GM19238 (cell line): Measurements from ENCODE around the gene GLB1L2.
"Not testable (repeated sequence)": the region's sequence is repeated elsewhere in the genome, so short reads cannot be mapped to it uniquely, and the experiment has no call there.

ENCODE experiments used
- DNase-seq: peaks from one replicate; pipeline ENCODE4 v3.0.0; 2011; ENCODE audit warnings: low spot score; ENCODE audit not compliant: insufficient read length

Gene GLB1L2, protein sequence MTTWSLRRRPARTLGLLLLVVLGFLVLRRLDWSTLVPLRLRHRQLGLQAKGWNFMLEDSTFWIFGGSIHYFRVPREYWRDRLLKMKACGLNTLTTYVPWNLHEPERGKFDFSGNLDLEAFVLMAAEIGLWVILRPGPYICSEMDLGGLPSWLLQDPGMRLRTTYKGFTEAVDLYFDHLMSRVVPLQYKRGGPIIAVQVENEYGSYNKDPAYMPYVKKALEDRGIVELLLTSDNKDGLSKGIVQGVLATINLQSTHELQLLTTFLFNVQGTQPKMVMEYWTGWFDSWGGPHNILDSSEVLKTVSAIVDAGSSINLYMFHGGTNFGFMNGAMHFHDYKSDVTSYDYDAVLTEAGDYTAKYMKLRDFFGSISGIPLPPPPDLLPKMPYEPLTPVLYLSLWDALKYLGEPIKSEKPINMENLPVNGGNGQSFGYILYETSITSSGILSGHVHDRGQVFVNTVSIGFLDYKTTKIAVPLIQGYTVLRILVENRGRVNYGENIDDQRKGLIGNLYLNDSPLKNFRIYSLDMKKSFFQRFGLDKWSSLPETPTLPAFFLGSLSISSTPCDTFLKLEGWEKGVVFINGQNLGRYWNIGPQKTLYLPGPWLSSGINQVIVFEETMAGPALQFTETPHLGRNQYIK

DNA sequence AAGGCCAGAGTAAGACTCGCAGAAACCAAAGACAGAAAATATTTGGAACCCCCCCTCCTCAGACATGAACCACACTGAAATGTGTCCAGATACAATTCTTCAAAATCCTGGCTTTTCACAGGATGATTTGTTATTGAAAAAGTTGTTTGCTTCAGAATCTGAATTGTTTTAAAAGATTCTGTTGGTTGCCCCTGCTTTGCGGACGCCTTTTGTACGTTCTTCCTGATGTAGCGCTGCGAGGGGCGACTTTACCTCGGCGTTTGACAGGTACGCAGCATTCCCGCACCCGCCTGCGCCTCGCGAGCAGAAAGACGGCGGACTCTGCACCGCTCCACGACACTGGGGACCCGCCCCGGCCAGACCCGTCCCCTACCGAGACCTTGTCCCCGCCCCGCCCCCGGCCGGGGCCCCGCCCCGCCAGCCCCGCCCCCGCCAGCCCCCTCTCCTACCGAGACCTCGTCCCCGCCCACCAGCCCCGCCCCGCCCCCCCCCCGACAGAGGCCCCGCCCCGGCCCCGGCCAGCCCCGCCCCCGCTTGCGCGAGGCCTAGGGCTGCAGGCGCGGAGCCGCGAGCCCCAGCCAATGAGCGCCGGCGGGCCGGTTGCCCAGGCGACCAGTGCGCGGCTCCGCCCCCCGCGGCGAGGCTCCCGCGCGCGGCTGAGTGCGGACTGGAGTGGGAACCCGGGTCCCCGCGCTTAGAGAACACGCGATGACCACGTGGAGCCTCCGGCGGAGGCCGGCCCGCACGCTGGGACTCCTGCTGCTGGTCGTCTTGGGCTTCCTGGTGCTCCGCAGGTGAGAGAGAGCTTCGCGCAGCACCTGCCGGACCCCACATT is at the start of gene GLB1L2:
Gene GLB1L2 (plus strand): TSS at position 635 of the 835 bp plus-strand sequence. CDS start 74 bp downstream, at position 709.
- peak; percentile 64 for DNase-seq

DNA sequence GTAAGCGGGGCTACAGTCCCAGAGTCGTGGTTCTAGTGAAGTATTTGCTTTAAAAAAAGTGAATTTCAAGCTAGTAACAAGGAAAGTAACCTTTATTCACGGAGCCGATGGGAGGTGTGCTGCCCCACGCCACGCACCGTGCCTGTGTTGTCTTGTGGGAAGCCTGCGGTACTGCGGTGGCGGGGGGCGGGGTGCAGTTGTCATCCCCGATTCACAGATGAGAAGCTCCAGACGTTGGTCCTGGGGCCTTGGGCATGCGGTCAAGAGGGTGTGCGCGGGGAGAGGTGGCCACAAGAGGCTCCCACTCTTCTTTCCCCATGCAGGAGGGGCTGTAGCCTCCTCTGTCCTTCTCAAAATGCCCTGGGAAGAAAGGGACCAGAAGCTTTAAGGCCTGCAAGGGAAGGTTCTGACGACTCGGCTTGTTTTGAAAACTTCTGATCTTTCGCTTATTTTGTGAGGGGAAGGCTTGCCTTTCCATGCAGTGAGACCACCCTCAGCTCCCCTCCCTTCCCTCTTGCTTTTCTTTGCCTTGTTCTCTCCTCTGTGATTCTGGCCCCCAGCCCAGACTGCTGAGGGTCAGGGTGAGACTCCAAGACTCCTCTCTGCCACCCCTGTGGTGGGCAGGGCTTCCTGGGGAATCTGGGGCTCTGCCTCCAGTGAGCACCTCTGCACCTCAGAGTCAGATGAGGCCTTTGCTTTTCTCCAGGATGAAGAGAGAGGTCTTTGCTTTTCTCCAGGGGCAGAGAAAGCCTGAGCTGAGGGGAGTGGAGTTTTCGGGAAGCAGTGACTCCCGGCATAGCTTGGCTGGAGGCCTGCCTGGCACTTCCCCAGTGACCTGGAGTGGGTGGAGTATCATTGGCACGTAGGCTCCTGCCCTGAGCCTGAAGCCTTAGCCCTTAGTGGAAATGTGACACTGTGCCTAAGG is 49.4 kb upstream of the GLB1L2 start:
- DNase-seq: no peak

DNA sequence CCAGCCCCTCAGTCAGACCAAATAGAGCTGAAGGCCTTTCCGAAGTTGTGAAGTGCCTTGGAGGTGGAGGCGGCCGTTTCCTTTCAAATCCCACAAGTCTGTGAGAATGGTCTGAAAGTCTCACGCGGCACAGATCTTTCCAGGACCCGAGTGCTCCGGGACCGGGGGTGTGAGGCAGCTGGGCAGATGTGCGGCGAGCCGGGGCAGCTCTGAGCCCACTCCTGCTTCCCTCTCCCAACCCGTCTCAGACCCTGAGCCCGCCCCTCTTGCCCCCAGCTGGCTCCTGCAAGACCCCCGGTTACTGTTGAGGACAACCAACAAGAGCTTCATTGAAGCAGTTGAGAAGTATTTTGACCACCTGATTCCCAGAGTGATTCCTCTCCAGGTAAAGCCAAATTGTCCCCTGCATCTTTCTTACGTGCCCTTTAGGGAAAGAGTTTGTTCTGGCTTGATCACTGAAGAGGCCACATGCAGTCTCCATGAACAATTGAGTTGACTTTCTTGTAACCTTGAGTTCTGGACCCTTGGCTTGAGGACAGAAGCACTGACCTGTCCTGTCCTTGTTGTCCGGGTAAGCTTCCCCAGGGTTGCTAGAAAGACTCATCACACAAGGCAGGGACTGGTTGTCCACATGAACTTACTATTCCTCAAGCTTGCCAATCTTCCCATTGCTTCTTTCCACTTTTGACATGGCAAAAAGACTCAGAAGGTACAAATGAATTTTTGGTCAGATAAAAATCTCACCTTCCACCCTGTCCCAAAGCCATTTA is 48.1 kb upstream of the GLB1L2 start:
- no peak for DNase-seq

DNA sequence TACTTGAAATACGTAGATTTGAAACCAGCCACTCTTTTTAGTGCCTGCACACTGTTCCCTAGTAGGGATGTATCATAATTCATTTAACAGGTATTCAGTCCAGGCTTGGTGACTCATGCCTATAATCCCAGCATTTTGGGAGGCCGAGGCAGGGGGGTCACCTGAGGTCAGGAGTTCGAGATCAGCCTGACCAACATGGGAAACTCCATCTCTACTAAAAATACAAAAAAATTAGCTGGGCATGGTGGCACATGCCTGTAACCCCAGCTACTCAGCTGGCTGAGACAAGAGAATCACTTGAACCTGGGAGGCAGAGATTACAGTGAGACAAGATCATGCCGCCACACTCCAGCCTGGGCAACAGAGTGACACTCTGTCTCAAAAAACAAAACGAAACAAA is 47.4 kb upstream of the GLB1L2 start:
- DNase-seq: not testable (repeated sequence)

DNA sequence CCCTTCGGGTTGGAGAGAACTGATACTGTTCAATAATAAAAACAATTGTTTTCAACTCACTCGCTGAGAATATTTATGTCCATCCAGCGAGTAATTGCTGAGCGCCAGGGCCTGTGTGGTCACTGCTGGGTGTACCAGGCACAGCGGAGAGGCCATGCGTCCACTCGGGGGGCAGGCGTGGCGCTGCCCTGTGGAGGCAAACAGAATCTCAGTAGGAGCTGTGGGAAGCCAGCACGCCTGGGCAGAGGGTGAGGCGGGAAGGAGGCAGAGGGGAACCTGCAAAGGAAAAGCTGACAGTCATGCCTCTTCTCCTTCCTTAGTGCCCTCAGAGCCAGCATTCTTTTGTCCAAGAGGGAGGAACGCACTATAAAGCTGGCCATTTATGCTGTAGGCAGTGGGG is 44.2 kb upstream of the GLB1L2 start:
- DNase-seq: no peak

DNA sequence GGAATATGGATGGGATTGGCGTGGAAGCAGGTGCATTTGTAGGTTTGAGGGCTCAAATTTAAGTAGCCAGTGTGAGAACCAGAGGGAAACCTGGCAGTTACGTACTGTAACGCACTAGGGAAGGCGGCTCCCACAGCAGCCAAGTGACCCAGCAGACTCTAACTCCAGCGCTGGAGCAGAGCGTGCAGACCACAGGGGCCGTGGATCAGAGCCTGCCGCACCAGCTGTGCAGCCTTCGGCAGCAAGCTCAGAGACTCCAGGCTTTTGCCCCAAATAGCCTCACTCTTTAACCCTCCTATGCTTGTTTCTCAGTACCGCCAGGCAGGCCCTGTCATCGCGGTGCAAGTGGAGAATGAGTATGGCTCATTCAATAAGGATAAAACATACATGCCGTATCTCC is 43.3 kb upstream of the GLB1L2 start:
- DNase-seq: no peak

DNA sequence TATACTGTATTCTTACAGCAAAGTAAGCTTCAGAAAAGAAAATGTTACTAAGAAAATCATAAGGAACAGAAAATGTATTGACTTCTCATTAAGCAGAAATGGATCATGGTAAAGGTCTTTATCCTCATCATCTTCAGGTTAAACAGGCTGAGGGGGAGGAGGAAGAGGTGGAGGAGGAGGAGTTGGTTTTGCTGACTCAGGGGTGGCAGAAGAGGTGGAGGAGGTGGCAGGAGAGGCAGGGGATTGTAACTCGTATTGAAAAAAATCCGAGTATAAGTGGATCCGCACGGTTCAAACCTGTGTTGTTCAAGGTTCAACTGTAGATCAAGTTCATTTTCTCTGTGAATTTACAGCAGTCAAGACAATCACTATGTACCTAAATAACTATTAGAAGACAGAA is 42.6 kb upstream of the GLB1L2 start:
- no peak for DNase-seq

DNA sequence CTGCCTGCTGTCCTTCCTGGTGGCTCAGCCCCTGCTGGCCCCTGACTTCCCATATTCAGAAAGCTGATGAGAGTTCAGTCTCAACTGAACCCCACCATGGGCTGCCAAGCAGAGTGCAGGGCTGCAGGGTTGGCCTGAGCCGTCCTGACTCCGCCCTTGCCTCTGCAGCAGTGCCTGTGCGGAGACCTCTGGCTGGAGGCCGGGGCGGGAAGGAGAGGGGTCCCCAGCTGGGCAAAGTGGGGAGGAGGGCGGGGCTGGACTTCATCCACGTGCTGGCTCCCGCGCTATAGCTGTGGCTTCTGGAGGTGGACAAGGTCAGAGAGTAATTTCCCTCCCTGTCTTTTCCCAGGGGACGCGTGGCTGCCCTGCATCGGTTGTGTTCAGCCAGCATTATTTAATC is 42.0 kb upstream of the GLB1L2 start:
- no peak for DNase-seq

DNA sequence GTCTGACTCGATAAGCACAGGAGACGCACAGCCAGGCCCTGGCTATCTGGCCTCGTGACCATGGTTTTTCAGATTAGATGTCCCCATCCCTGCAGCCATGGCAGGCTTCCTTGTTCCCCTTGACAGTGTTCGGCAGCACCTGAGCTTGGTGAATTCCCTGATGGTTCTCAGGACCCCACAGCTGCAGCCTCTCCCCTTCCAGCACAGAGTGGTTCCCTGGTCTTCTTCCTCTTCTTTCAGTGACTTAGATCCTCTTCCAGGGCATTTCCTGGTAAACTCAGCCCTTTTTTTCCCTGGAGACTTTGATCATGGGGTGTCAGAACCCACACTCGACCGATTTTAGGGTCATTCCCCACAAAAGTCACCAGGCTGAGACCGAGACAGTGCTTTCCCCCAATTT is 41.1 kb upstream of the GLB1L2 start:
- no peak for DNase-seq

DNA sequence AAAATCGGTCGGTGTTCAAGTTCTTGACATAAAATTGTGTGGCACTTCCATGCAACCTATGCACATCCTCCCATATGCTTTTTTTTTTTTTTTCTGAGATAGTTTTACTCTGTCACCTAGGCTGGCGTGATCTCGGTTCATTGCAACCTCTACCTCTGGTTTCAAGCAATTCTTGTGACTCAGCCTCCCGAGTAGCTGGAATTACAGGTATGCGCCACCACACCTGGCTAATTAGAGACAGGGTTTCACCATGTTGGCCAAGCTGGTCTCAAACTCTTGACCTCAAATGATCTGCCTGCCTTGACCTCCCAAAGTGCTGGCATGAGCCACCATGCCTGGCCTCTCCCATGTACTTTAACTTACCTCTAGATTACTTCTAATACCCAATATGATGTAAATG is 40.6 kb upstream of the GLB1L2 start:
- DNase-seq: no peak

DNA sequence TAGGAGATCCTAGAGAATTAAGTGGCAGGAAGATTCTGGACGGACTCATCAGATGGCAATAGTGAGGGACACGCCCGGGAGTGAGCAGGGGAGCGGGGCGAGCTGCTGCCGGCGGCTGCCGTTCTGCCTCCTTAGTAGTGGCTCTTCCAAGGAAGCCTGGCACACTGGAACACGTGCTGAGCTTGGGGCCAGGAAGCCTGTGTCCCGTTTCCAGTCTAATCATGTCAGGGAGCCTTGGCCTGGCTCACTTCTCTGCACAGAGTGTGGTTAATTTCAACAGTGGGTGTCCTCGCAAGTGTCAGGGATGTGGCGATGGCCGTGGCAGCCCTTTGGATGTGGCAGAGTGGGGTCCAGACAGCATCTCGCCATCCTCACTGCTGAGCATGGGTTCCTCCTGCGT is 39.1 kb upstream of the GLB1L2 start:
- no peak for DNase-seq

DNA sequence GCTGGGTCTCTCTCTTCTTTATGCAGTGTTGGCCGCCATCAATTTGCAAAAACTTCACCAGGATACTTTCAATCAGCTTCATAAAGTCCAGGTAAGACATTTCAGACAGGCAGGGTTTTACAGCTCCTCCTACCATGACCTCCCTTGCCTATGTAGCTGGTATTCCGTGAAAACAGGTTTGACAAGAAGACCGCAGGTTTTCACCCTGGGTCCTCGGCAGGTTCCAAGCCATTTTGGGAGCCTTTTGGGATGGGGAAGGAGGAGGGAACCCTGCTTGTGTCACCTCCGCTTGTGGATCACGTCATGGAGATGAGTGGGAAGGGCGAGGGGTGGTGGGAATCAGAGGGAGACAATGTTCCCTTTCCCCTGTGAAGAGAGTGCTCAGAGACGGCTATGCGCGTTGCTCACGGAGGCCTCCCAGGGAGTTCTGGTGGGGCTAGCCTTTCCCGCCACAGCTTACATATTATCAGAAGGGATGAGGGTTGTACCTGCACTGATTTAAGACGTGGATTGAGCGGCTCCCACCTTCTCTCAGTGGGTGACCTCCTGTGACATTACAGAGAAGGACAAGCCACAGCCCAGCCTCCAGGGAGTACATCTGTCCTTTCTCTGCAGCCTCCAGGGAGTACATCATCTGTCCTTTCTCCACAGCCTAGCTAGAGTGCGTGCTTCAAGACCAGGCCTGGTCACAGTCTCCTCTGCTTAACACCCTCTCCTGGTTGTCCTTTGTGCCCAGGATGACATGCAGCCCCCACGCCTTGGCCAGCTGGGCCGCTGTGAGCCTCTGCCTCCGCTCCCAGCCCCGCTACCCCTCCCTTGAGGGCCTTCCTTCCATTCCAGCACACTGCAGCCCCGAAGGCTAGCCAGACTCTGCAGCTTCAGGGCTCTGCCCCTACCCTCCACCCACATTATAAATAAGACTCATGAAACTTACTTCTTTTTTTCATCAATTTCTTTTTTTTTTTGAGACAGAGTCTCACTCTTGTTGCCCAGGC is 38.4 kb upstream of the GLB1L2 start:
- no peak for DNase-seq

DNA sequence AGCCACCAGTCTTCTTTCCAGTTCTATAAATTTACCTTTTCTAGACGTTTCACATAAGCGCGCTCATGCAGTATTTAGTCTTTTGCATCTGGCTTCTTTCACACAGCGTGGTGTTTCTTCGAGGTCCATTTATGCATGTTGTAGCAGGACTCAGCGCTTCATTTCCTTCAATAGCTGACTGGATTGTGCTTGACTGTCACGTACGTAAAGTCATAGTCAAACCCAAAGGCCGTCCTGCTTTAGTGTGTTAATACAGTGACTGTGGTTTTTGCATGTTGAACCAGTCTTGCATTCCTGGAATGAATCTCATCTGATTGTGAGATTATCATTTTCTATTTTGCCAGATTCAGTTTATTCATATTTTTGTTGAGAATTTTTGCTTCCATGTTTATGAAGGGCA is 37.1 kb upstream of the GLB1L2 start:
- no peak for DNase-seq

DNA sequence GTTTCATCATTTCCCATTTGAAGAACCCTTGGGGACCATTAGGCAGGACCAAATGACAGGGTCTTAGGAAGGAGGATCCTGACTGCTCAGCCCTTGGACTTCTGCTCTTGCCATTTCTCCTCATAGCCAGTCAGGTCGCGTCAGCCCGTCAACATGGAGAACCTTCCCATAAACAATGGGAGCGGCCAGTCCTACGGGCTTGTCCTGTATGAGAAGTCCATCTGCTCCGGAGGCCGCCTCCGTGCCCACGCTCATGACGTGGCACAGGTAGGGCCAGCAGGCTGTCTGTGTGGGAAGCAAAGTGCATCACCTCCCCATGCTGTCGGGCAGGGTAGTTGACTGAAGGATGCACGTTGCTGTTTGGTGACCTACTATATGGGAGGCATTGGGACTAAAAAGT is 19.6 kb upstream of the GLB1L2 start:
- no peak for DNase-seq

DNA sequence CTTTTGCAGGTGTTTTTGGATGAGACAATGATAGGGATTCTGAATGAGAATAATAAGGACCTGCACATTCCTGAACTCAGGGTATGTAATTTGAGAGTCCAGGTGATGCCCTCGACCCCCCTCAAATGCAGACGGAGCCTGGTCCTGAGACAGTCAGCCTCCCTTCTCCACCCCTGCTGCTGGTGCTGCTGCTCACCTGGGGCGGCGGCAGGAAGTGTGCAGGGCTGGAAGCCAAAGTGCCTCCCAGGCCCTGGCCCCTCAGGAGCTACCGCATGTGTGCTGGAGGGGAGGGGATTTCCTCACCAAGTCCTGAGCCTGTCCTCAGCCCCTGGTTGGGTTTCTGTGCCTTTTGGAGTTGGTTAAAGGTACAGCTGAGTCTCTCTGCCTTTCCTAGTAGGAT is 19.0 kb upstream of the GLB1L2 start:
- no peak for DNase-seq

DNA sequence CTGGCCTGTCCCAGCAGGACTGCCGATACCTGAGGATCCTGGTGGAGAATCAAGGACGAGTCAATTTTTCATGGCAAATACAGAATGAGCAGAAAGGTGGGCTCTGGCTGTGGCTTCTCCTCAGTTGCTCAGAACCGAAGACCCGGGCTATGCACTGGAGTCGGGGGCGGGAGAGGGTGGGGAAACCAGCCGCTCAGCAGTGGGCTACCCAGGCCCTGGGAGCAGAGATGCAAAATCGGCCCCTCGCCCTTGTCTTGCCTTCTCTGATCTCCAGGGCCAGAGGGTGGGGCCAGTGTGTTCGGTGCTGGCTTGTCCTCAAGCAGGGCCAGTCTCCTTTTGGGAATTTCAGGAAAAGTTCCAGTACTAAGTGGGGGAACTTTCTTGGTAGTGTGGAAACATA is 18.4 kb upstream of the GLB1L2 start:
- DNase-seq: no peak

DNA sequence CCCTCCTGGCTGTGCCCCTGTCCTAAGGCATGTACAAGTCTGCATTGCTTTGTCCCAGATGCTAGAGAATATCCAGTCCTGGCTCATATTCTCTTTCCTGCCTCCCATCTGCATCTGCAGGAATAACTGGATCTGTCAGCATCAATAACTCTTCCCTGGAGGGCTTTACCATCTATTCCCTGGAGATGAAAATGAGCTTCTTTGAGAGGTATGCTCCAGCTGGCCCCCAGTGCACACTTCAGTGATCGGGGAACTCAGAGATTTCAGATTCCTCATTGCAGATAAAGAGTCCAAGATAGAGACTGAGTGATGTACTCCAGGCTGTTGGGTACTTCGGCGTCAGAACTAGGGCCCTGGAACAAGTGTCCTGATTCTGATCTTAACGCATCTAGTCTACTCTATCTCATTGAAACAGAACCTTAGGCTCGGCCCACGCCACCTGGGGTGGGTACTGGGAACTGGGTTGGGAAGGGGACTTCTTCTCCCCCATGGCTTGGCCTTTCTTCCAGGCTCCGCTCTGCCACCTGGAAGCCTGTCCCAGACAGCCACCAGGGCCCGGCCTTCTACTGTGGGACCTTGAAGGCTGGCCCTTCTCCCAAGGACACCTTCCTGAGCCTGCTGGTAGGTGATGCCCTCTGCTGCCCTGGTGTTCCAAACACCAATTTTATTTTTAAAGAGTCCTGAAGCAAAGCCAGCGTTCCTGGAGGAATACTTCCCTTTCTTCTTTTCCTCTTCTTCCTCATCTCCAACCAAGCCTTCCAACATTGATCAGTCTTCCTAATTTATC is 17.8 kb upstream of the GLB1L2 start:
- no peak for DNase-seq

DNA sequence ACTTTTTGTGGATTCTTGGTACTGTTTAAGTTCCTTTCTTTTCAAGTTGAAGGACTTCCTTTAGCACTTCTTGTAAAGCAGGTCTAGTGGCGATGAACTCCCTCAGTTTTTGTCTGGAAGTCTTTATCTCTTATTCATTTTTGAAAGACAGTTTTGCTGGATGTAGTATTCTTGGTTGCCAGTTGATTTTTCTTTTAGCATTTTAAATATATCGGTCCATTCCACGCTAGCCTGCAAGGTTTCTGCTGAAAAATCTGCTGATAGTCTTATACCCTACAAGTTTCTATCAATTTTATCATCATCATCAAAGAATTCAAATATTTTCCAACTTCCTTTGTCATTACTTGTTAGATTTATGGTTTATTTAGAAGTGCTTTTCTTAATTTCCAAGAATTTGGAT is 14.7 kb upstream of the GLB1L2 start:
- no peak for DNase-seq
